ENCODE results near the gene MOB3A.

The MOB3A gene

DNA sequence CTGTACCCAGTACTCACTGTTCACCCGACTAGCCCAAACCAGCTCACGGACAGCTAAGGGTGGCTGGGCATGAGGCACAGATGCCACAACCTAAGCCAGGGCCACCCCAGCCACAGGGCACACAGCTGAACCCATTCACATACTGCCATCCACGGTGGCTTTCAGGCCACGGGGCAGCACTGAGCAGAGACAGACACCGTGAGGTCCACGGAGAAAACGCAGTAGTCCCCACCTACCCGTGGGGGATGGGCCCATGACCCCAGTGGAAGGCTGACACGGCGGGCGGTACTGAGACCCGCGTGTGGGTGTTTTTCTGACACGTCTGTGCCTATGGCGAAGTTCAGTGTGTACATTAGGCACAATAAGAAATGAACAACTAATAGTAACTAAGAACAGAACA is 26.1 kb upstream of the MOB3A start (continued):
- TF ChIP-seq ZNF548 (tag by site-specific recombination; IDR thresholded peaks at IDR 0.05) (no peak), ZBTB20 (tag by site-specific recombination; IDR thresholded peaks at IDR 0.05) (no peak), ZNF658 (tag by site-specific recombination; IDR thresholded peaks at IDR 0.05) (no peak)

- Histone ChIP-seq H3K4me1 (ENCODE audit: control insufficient read depth, insufficient read depth, low read length) (no peaks in the 10 kb centered on the region), H3K9me3 (ENCODE audit: control insufficient read depth, insufficient read depth, low read depth, low read length) (no peaks in the 10 kb centered on the region), H3K4me3 (ENCODE audit: low read depth, low read length) (no peak overlapping the region), H3K27ac (ENCODE audit: extremely low read depth, low read depth, low read length) (no peak overlapping the region), H3K36me3 (ENCODE audit: control insufficient read depth in 2 of 2, insufficient read depth in 1 of 2, low read length in 2 of 2) (peaks cover 20 to 95% of the 10 kb centered on the region in 2 experiments; a peak in 2 of 3 replicates)
- ChIA-PET POLR2A (no interaction called here), CTCF (no interaction called here)
- no peak for TF ChIP-seq ZNF560 (tag by site-specific recombination; IDR thresholded peaks at IDR 0.05; ENCODE audit: borderline replicate concordance)
- no peak for TF ChIP-seq HIC1 (tag by site-specific recombination; IDR thresholded peaks at IDR 0.05)
- no peak for TF ChIP-seq ZNF155 (tag by site-specific recombination; IDR thresholded peaks at IDR 0.05)
- TF ChIP-seq ZNF530 (tag by site-specific recombination; IDR thresholded peaks at IDR 0.05; ENCODE audit: low read depth), result no peak
- no peak for TF ChIP-seq GLIS1 (tag by site-specific recombination; IDR thresholded peaks at IDR 0.05)
- TF ChIP-seq SCRT1 (tag by site-specific recombination; IDR thresholded peaks at IDR 0.05; ENCODE audit: borderline replicate concordance), result no peak
These were observed 25.4 kb upstream of the MOB3A start for GRCh38 chr19:2121416-2122051.

- H3K4me1 ChIP-seq (ENCODE audit: control insufficient read depth, insufficient read depth, low read length), result no peaks in the 10 kb centered on the region
- TF ChIP-seq ZNF660 (tag by site-specific recombination; IDR thresholded peaks at IDR 0.05), result no peak
- TF ChIP-seq ZNF704 (tag by site-specific recombination; IDR thresholded peaks at IDR 0.05), result no peak
- no peak for TF ChIP-seq HOXC10 (CRISPR knock-in tag; IDR thresholded peaks at IDR 0.05)
- POLR2A ChIA-PET, result no interaction called here
- peaks cover 17 to 96% of the 10 kb centered on the region in 2 experiments; a peak in 2 of 3 replicates for H3K36me3 ChIP-seq (ENCODE audit: control insufficient read depth in 2 of 2, insufficient read depth in 1 of 2, low read length in 2 of 2)
- H3K27ac ChIP-seq (ENCODE audit: extremely low read depth, low read depth, low read length), result no peak overlapping the region
- H3K9me3 ChIP-seq (ENCODE audit: control insufficient read depth, insufficient read depth, low read depth, low read length), result no peaks in the 10 kb centered on the region
- CTCF ChIA-PET, result no interaction called here
- no peak overlapping the region for H3K4me3 ChIP-seq (ENCODE audit: low read depth, low read length)
These were observed 24.7 kb upstream of the MOB3A start for GRCh38 chr19:2120821-2121220.

DNA sequence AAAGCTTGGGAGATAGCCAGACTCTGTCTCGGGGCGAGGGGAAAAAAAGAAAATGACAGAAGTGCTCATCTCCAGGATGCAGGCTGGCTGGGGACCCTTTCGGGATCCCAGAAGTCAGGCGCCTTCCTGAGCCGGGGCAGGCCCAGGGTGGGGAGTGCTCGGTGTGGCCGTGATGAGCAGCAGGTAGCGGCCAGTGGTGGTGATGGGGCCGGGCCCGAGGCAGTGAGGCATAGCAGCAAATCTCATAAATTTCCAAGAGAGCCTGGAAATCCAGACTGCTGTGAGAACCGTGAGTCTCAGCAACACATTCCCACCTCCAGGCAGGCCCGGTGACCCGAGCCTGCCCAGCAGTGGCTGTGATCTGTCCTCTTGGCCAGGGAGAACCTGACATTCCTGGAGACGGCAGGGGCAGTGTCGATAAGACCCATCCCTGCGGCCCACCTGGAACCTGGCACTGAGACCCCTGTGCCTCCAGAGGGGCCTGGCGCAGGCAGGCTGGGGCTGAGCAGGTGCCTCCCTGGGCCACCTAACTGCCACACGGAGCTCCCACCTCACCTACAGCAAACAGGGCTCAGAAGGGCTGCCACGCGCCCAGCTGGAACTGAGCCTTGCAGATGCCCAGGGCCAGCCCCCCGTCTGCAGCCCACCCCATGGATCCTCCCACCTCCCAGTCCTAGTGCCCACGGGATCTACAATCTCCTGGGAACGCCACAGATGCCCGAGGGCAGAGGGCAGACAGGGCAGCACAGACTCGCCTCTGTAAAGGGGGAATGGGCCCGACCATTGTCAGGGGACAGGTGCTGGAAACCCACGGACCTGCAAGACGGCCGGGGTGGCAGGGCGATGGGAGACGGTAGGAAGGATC is 24.0 kb upstream of the MOB3A start:
- Histone ChIP-seq H3K27ac (ENCODE audit: extremely low read depth, low read depth, low read length) (no peak overlapping the region), H3K4me3 (ENCODE audit: low read depth, low read length) (no peak overlapping the region), H3K4me1 (ENCODE audit: control insufficient read depth, insufficient read depth, low read length) (no peaks in the 10 kb centered on the region), H3K36me3 (ENCODE audit: control insufficient read depth in 2 of 2, insufficient read depth in 1 of 2, low read length in 2 of 2) (peaks cover 15 to 96% of the 10 kb centered on the region in 2 experiments; a peak in 2 of 3 replicates), H3K9me3 (ENCODE audit: control insufficient read depth, insufficient read depth, low read depth, low read length) (no peaks in the 10 kb centered on the region)
- ChIA-PET POLR2A (no interaction called here), CTCF (no interaction called here)
- TF ChIP-seq ZNF600 (tag by site-specific recombination; IDR thresholded peaks at IDR 0.05) (no peak), OSR2 (tag by site-specific recombination; IDR thresholded peaks at IDR 0.05) (no peak), ZBTB21 (tag by site-specific recombination; IDR thresholded peaks at IDR 0.05) (no peak), REST (tag by site-specific recombination; IDR thresholded peaks at IDR 0.05) (no peak), SALL2 (tag by site-specific recombination; IDR thresholded peaks at IDR 0.05; ENCODE audit: borderline replicate concordance) (no peak), OVOL3 (tag by site-specific recombination; IDR thresholded peaks at IDR 0.05) (no peak), FEZF1 (tag by site-specific recombination; IDR thresholded peaks at IDR 0.05) (no peak), ZNF555 (tag by site-specific recombination; conservative IDR thresholded peaks at IDR 0.05) (no peak), ATF2 (tag by site-specific recombination; IDR thresholded peaks at IDR 0.05; ENCODE audit: low read depth) (no peak)

Measured in HEK293 (cell line).